Kidney epithelial cell (primary cell): ENCODE data around the gene CDYL. TPM values are rescaled to one million over a fixed set of nuclear protein-coding genes. Genes with fewer than 3 reads are reported as not detected.

ENCODE experiments used
- DNase-seq: peaks from one replicate; pipeline ENCODE4 v3.0.0-alpha.2; 2010; ENCODE audit warnings: low read depth
- H3K27me3 ChIP-seq: 2 replicates; pipeline ENCODE4 v1.6.0; 2011; ENCODE audit warnings: low read length; ENCODE audit not compliant: control insufficient read depth, insufficient read depth
- H3K36me3 ChIP-seq: 2 replicates; pipeline ENCODE4 v1.5.1; 2011; ENCODE audit warnings: low read length; ENCODE audit not compliant: control insufficient read depth, insufficient read depth
- H3K4me3 ChIP-seq: 2 replicates; pipeline ENCODE4 v1.5.1; 2011; ENCODE audit warnings: low read depth, mild to moderate bottlenecking, control low read depth, low read length
- total RNA-seq: library from RNA; depleted of rRNA; stranded (reverse); fragments of >200 nt; gene quantifications from 2 replicates; pipeline ENCODE4 v1.2.3, GENCODE V29; 2015
- TF ChIP-seq, protein P1 (sequence below): IDR thresholded peaks from 2 replicates; pipeline ENCODE4 v1.5.1; 2011; ENCODE audit warnings: mild to moderate bottlenecking, moderate library complexity, low read length, control low read depth, inconsistent platforms; ENCODE audit not compliant: insufficient read depth, poor library complexity, severe bottlenecking

CDYL gene
- total RNA-seq, 1 donor from 2014 or later = 46.7 TPM

- no peak for DNase-seq
- Histone ChIP-seq H3K27me3 (no peaks in the 10 kb centered on the region), H3K36me3 (no peaks in the 10 kb centered on the region), H3K4me3 (no peak overlapping the region)
- TF ChIP-seq, protein P1, sequence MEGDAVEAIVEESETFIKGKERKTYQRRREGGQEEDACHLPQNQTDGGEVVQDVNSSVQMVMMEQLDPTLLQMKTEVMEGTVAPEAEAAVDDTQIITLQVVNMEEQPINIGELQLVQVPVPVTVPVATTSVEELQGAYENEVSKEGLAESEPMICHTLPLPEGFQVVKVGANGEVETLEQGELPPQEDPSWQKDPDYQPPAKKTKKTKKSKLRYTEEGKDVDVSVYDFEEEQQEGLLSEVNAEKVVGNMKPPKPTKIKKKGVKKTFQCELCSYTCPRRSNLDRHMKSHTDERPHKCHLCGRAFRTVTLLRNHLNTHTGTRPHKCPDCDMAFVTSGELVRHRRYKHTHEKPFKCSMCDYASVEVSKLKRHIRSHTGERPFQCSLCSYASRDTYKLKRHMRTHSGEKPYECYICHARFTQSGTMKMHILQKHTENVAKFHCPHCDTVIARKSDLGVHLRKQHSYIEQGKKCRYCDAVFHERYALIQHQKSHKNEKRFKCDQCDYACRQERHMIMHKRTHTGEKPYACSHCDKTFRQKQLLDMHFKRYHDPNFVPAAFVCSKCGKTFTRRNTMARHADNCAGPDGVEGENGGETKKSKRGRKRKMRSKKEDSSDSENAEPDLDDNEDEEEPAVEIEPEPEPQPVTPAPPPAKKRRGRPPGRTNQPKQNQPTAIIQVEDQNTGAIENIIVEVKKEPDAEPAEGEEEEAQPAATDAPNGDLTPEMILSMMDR = no peak
Observed at GRCh38 chr6:4801491-4802110, 25.4 kb downstream of the CDYL start.

DNA sequence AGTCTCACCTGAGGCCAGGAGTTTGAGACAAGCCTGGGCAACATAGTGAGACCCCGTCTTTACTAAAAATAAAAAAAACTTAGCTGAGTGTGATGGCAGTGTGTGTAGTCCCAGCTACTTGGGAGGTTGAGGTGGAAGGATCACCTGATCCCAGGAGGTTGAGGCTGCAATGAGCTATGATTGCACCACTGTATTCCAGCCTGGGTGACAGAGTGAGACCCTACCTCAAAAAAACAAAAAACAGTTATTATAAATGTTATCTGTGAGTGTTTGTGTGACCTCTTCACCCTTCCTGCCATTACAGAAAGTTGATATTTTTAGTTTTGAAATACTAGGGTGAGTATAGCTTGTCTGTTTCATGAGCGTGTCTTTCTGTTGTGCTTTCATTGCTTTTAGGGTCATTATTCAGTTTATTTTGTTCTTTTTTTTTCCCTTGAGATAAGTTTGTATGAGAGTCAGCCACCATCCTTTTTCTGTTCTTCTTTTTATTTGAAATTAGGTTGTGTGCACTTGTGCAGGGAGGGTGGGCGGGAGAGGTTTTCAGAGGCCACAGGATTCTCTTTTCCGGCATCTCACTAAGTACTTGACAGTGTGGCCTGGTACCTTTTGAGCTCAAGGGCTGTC, 26.2 kb downstream of the CDYL start:
- TF ChIP-seq, protein P1 = no peak
- no peak overlapping the region for H3K4me3 ChIP-seq

DNA sequence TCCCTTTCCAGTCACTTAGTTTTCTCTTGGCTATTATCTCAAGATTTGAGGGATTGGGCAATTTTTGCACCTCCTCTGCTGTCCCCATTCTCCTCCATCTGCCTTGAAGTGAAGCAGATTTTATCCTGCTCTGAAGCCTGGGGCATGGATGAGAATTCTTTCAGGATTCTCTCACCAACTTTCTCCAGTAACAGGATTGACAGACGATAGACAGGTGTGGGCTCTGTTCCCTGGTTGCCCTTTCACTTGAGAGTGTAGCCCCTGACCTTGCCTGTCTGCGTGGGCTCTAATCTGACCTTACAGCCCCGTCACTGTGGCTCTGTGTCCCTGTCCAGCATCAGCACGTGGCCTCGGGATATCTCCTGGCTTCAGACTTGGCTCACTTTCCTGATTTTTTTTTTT, 27.1 kb downstream of the CDYL start:
- no peak overlapping the region for H3K4me3 ChIP-seq
- H3K36me3 ChIP-seq = no peaks in the 10 kb centered on the region
- no peaks in the 10 kb centered on the region for H3K27me3 ChIP-seq
- TF ChIP-seq, protein P1 = no peak
- no peak for DNase-seq

More for the DNA sequence above, 26.2 kb downstream of the CDYL start:
- no peak for DNase-seq
- Histone ChIP-seq H3K36me3 (no peaks in the 10 kb centered on the region), H3K27me3 (no peaks in the 10 kb centered on the region)

GRCh38 chr6:4804095-4804494, 27.9 kb downstream of the CDYL start:
- DNase-seq = no peak
- Histone ChIP-seq H3K4me3 (no peak overlapping the region), H3K36me3 (no peaks in the 10 kb centered on the region), H3K27me3 (no peaks in the 10 kb centered on the region)
- TF ChIP-seq, protein P1 = no peak

DNA sequence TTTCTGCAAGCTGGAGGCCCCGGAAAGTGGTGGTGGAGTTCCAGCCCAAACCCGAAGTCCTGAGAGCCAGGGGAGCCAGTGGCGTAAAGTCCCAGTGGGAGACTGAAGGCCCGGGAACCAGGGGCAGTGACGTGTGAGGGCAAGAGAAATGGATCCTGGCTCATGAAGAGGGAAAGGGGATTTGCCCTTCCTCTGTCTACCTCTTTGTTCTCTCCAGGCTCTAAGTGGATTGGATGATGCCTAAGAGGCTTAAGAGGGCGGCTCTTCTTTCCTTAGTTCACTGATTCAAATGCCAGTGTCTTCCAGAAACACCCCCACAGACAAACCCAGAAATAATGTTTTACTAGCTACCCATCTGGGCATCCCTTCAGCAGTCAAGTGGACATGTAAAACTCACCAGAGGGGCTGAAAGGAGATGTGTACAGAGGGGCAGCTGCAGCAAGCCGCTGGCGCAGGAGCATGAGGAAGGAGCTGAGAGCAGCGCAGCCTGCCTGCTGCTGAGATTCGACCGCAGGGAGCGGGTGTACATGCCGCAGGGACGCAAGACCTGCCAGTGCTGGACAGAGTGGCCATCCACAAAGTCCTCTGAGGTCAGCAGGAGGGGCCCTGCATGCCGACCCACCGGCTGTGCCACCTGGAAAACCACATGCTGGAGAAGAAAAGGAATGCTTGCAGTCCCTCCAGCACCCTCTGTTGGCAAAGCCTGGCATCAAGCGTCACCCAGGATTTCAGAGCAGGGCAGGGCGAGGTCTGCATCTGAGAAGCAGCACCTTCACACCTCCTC, 29.5 kb downstream of the CDYL start:
- Histone ChIP-seq H3K4me3 (no peak overlapping the region), H3K36me3 (no peaks in the 10 kb centered on the region), H3K27me3 (no peaks in the 10 kb centered on the region)
- TF ChIP-seq, protein P1 = peak; percentile 87
- no peak for DNase-seq
